Astrocyte (in vitro differentiated cells and primary cell): ENCODE results near the gene CYP4A22. TPM values are rescaled to one million over a fixed set of nuclear protein-coding genes. Genes with fewer than 3 reads are reported as not detected.

Experiments used
- DNase-seq: peaks from one replicate; pipeline ENCODE4 v3.0.0-alpha.2; 2010; ENCODE audit warnings: low read depth
- FAIRE-seq: peaks from 2 replicates; lab custom pipeline; 2011; peaks lifted over from hg19 to GRCh38; lab: Jason Lieb, UNC
- H2AFZ ChIP-seq: 2 replicates; pipeline ENCODE4 v1.6.0; 2012; ENCODE audit warnings: low read depth, low read length, inconsistent platforms
- H3K27ac ChIP-seq: 2 replicates; pipeline ENCODE4 v1.5.1; 2011; ENCODE audit warnings: low read depth, low read length, inconsistent platforms
- H3K27me3 ChIP-seq: 2 replicates; pipeline ENCODE4 v1.6.0; 2011; ENCODE audit warnings: low read length, inconsistent platforms; ENCODE audit not compliant: insufficient read depth
- H3K36me3 ChIP-seq: 2 replicates; pipeline ENCODE4 v1.5.1; 2011; ENCODE audit warnings: low read length, inconsistent platforms; ENCODE audit not compliant: insufficient read depth
- H3K4me1 ChIP-seq: 2 replicates; pipeline ENCODE4 v1.5.1; 2011; ENCODE audit warnings: low read length, inconsistent platforms; ENCODE audit not compliant: insufficient read depth
- H3K4me2 ChIP-seq: 2 replicates; pipeline ENCODE4 v1.6.0; 2012; ENCODE audit warnings: low read length, inconsistent platforms
- H3K4me3 ChIP-seq: 2 replicates; pipeline ENCODE4 v1.5.1; 2011; ENCODE audit warnings: low read depth, mild to moderate bottlenecking, low read length, inconsistent platforms; ENCODE audit not compliant: insufficient read depth
- H3K79me2 ChIP-seq: 2 replicates; pipeline ENCODE4 v1.6.0; 2012; ENCODE audit warnings: mild to moderate bottlenecking, low read length, inconsistent platforms; ENCODE audit not compliant: insufficient read depth
- H3K9ac ChIP-seq: 2 replicates; pipeline ENCODE4 v1.6.0; 2012; ENCODE audit warnings: mild to moderate bottlenecking, low read length, inconsistent platforms
- H3K9me3 ChIP-seq: 2 replicates; pipeline ENCODE4 v1.5.1; 2012; ENCODE audit warnings: low read depth, mild to moderate bottlenecking, low read length, inconsistent platforms; ENCODE audit not compliant: insufficient read depth
- H4K20me1 ChIP-seq: 2 replicates; pipeline ENCODE4 v1.6.0; 2012; ENCODE audit warnings: low read length, inconsistent platforms; ENCODE audit not compliant: insufficient read depth
- H3K27ac Mint-ChIP-seq: one replicate; pipeline ENCODE4 v1.8.0; 2021; ENCODE audit warnings: mild to moderate bottlenecking, mixed read lengths; ENCODE audit not compliant: unreplicated experiment
- H3K27me3 Mint-ChIP-seq: one replicate; pipeline ENCODE4 v1.8.0; 2021; ENCODE audit warnings: low read depth, mixed read lengths; ENCODE audit not compliant: unreplicated experiment
- H3K36me3 Mint-ChIP-seq: one replicate; pipeline ENCODE4 v1.8.0; 2021; ENCODE audit warnings: low read depth, mixed read lengths; ENCODE audit not compliant: unreplicated experiment
- H3K4me1 Mint-ChIP-seq: one replicate; pipeline ENCODE4 v1.8.0; 2021; ENCODE audit warnings: low read depth, mixed read lengths; ENCODE audit not compliant: unreplicated experiment
- H3K4me3 Mint-ChIP-seq: one replicate; pipeline ENCODE4 v1.8.0; 2021; ENCODE audit warnings: mild to moderate bottlenecking, moderate library complexity, mixed read lengths; ENCODE audit not compliant: unreplicated experiment
- H3K9me3 Mint-ChIP-seq: one replicate; pipeline ENCODE4 v1.8.0; 2021; ENCODE audit warnings: mild to moderate bottlenecking, mixed read lengths; ENCODE audit not compliant: unreplicated experiment
- EZH2 ChIP-seq: IDR thresholded peaks from 2 replicates; pipeline ENCODE4 v1.6.1; 2012; ENCODE audit warnings: mild to moderate bottlenecking, low read length, inconsistent platforms; ENCODE audit not compliant: insufficient read depth
- total RNA-seq: library from RNA; stranded (reverse); gene quantifications from 2 replicates; pipeline ENCODE4 v1.2.1, GENCODE V29; 2021
- TF ChIP-seq, protein P1 (sequence below): IDR thresholded peaks from 2 replicates; pipeline ENCODE4 v1.5.1; 2011; ENCODE audit warnings: low read depth, mild to moderate bottlenecking, inconsistent platforms, low read length, moderate library complexity; ENCODE audit not compliant: insufficient read depth

CYP4A22 gene
- total RNA-seq, 1 donor from 2014 or later: not detected

DNA sequence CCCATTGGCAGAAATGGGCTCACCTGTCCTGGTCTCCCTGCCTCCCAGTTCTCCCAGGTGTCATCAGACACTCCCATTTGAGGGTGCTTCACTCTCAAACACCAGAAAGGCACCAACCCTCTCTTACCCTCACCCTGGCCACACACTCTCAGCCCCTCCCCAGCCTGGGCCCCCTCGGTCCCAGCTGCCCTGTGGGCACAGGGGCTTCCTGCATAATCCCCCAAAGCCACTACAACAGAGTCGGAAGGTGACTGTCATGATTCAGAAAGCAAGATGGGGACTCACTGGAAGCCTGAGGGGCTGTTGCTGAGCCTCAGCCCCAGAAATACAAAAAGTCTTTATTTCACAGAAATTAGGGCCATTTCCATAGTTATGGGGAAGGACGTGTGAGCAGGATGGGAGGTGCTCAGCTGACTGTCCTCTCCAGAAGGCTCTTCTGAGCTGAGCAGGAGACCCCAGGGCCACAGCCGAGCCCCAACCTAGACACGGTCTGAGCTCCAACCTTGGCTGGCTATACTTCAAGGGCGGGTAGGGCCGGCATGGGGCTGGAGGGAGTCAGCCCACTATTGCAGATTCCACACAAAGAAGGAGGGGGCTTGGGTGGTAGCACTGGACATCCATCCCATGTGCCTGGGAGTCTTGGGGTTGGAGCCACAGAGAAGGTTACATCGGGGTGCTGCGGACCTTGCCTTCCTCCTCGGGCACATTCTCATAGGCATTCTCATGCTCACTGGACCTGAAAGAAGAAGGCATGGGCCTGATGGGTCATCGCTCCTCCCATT is 46.3 kb downstream of the CYP4A22 start:
- FAIRE-seq: no peak
- H3K4me1 ChIP-seq: peaks cover 4% of the 10 kb centered on the region

DNA sequence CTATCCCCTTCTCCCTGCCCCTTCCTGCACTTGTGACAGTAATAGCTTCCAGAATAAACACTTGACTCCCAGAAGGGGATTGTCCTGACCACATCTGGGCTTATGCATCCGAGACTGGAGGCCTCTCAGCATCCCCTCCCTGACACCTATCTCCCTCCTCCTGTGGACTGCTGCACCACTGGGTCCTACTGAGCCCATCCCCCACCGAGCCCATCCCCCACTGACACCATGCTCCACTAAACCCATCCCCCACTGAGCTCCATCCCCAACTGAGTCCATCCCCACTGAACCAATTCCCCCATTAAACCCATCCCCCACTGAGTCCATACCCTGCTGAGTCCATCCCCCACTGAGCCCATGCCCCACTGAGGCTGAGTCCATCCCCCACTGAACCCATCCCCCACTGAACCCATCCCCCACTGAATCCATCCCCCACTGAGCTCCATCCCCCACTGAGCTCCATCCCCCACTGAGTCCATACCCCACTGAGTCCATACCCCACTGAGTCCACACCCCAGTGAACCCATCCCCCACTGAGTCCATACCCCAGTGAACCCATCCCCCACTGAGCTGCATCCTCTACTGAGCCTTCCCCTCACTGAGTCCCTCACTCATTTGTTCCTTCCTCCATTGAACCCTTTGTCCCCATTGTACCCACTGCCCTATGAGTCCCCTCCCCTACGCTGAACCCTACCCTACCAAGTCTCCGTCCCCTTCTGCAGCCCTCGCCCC is 47.0 kb downstream of the CYP4A22 start:
- peaks cover 2% of the 10 kb centered on the region for H3K9me3 Mint-ChIP-seq

More for the DNA sequence above, 46.3 kb downstream of the CYP4A22 start:
- Histone ChIP-seq H3K27ac (no peak overlapping the region), H3K4me3 (no peak overlapping the region), H3K9me3 (no peaks in the 10 kb centered on the region), H3K9ac (no peak overlapping the region), H3K4me2 (no peak overlapping the region), H3K27me3 (no peaks in the 10 kb centered on the region), H3K79me2 (no peaks in the 10 kb centered on the region), H3K36me3 (no peaks in the 10 kb centered on the region), H2AFZ (no peak overlapping the region), H4K20me1 (no peaks in the 10 kb centered on the region)
- Mint-ChIP-seq H3K9me3 (peaks cover 4% of the 10 kb centered on the region), H3K4me1 (peaks cover 12% of the 10 kb centered on the region), H3K27me3 (peaks cover 43% of the 10 kb centered on the region), H3K27ac (no peak overlapping the region), H3K4me3 (no peak overlapping the region), H3K36me3 (peaks cover 3% of the 10 kb centered on the region)
- DNase-seq: no peak
- no peak for TF ChIP-seq EZH2
- TF ChIP-seq, protein P1, sequence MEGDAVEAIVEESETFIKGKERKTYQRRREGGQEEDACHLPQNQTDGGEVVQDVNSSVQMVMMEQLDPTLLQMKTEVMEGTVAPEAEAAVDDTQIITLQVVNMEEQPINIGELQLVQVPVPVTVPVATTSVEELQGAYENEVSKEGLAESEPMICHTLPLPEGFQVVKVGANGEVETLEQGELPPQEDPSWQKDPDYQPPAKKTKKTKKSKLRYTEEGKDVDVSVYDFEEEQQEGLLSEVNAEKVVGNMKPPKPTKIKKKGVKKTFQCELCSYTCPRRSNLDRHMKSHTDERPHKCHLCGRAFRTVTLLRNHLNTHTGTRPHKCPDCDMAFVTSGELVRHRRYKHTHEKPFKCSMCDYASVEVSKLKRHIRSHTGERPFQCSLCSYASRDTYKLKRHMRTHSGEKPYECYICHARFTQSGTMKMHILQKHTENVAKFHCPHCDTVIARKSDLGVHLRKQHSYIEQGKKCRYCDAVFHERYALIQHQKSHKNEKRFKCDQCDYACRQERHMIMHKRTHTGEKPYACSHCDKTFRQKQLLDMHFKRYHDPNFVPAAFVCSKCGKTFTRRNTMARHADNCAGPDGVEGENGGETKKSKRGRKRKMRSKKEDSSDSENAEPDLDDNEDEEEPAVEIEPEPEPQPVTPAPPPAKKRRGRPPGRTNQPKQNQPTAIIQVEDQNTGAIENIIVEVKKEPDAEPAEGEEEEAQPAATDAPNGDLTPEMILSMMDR: no peak

More for the DNA sequence above, 47.0 kb downstream of the CYP4A22 start:
- TF ChIP-seq EZH2: no peak
- TF ChIP-seq, protein P1: no peak
- H3K27ac ChIP-seq: no peak overlapping the region
- no peaks in the 10 kb centered on the region for H3K36me3 ChIP-seq
- H2AFZ ChIP-seq: no peak overlapping the region
- DNase-seq: no peak
- no peaks in the 10 kb centered on the region for H3K79me2 ChIP-seq
- no peak overlapping the region for H3K4me3 Mint-ChIP-seq
- peaks cover 3% of the 10 kb centered on the region for H3K36me3 Mint-ChIP-seq
- H3K27ac Mint-ChIP-seq: no peak overlapping the region
- no peak for FAIRE-seq
- H3K27me3 ChIP-seq: no peaks in the 10 kb centered on the region
- peaks cover 4% of the 10 kb centered on the region for H3K4me1 ChIP-seq
- H3K4me2 ChIP-seq: no peak overlapping the region
- H3K4me3 ChIP-seq: no peak overlapping the region
- H4K20me1 ChIP-seq: no peaks in the 10 kb centered on the region
- H3K27me3 Mint-ChIP-seq: peaks cover 44% of the 10 kb centered on the region
- H3K9ac ChIP-seq: no peak overlapping the region
- H3K9me3 ChIP-seq: no peaks in the 10 kb centered on the region
- peaks cover 9% of the 10 kb centered on the region for H3K4me1 Mint-ChIP-seq
